ENCODE results near the gene UNC5C. TPM values are rescaled to one million over a fixed set of nuclear protein-coding genes. Genes with fewer than 3 reads are reported as not detected.
"Not testable (repeated sequence)": the region's sequence is repeated elsewhere in the genome, so short reads cannot be mapped to it uniquely, and the experiment has no call there.

Gene UNC5C
- total RNA-seq, 1 donor from 2014 or later = 12.0 TPM

DNA sequence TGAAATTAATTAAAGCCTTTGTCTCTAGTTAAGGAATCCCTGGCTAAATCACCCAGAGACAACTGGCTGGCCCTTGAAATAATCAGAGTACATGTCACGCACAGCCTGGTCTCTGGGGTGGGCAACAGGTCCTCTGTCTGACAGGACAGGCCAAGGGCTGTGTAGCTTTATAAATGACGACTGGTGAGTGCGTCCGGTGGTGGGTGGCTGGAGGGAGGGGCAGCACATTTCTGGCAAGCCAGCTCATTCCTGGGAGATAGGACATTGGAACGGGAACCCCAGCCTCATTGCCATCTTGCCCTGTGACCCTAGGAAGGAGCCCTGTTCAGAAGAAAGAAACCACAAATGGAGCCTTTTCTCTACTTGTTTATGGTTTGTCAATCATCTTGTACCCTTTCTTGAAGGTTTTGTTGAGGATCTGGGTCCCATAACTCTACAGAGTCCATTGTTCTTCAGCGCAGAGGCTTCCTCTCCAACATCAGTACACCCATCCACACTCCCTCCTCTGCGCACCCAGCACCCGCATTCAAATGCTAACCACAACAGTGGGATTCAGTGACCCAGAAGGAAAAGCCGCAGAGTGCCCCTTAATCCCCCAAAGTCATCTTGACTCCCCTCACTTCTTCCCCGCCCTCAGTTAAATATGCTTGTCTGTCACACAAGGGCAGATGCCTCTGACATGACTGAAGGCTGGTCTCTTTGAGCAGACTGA lies 368.1 kb downstream of the UNC5C start:
- peak in 1 of 2 donors; percentile 69 for DNase-seq (ENCODE audit: extremely low spot score in 2 of 2)
- H3K27me3 ChIP-seq = no peaks in the 10 kb centered on the region
- H3K4me1 ChIP-seq = no peaks in the 10 kb centered on the region
- no peak overlapping the region for H3K27ac ChIP-seq
- no peaks in the 10 kb centered on the region for H3K36me3 ChIP-seq
- TF ChIP-seq POLR2AphosphoS5 (IDR thresholded peaks at IDR 0.05; ENCODE audit: insufficient read depth in 1 of 2, low read depth in 1 of 2) (no peak), CTCF (IDR thresholded peaks at IDR 0.05) (no peak), POLR2A (IDR thresholded peaks at IDR 0.05) (no peak)
- no peaks in the 10 kb centered on the region for H3K9me3 ChIP-seq
- intact Hi-C loops (cut with DNase I) = no loop called here
- H3K4me3 ChIP-seq = no peak overlapping the region

DNA sequence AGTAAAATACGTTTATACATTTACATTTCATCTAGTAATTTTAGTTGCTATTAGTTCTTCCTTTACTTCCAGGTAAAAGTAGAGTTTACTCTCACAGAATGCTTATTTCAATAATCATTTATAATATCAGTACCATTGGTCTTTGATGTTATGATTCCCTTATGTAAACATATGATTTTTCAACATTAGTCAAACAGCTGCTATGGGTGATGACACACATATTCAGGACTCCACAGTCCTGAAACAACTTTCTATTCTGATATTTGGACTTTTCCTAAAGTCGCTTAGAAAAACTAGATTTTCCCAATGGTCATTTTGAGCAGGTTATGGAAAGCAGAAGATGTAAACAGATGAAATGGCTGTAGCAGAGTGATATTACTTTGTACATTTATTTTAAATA lies 369.8 kb downstream of the UNC5C start:
- DNase-seq (ENCODE audit: extremely low spot score in 2 of 2) = no peak
- TF ChIP-seq POLR2AphosphoS5 (IDR thresholded peaks at IDR 0.05; ENCODE audit: insufficient read depth in 1 of 2, low read depth in 1 of 2) = no peak
- no peak for TF ChIP-seq CTCF (IDR thresholded peaks at IDR 0.05)
- TF ChIP-seq POLR2A (IDR thresholded peaks at IDR 0.05) = no peak
- Histone ChIP-seq H3K4me3 (no peak overlapping the region), H3K27ac (no peak overlapping the region), H3K4me1 (no peaks in the 10 kb centered on the region), H3K36me3 (no peaks in the 10 kb centered on the region), H3K9me3 (no peaks in the 10 kb centered on the region), H3K27me3 (no peaks in the 10 kb centered on the region)
- intact Hi-C loops (cut with DNase I) = no loop called here

DNA sequence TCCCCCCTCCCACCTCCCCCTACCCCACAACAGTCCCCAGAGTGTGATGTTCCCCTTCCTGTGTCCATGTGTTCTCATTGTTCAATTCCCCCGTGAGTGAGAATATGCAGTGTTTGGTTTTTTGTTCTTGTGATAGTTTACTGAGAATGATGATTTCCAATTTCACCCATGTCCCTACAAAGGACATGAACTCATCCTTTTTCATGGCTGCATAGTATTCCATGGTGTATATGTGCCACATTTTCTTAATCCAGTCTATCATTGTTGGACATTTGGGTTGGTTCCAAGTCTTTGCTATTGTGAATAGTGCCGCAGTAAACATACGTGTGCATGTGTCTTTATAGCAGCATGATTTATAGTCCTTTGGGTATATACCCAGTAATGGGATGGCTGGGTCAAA lies 377.4 kb downstream of the UNC5C start:
- H3K27ac ChIP-seq; H3K9me3 ChIP-seq; H3K27me3 ChIP-seq; H3K4me1 ChIP-seq; DNase-seq (ENCODE audit: extremely low spot score in 2 of 2); H3K4me3 ChIP-seq; H3K36me3 ChIP-seq; intact Hi-C loops (cut with DNase I): not testable (repeated sequence)

GRCh38 chr4:95170176-95170575 lies 378.6 kb downstream of the UNC5C start:
- DNase-seq (ENCODE audit: extremely low spot score in 2 of 2) = no peak
- no peak overlapping the region for H3K27ac ChIP-seq
- H3K4me1 ChIP-seq = no peaks in the 10 kb centered on the region
- intact Hi-C loops (cut with DNase I) = no loop called here
- TF ChIP-seq POLR2A (IDR thresholded peaks at IDR 0.05) (no peak), CTCF (IDR thresholded peaks at IDR 0.05) (no peak), POLR2AphosphoS5 (IDR thresholded peaks at IDR 0.05; ENCODE audit: insufficient read depth in 1 of 2, low read depth in 1 of 2) (no peak)
- no peaks in the 10 kb centered on the region for H3K9me3 ChIP-seq
- H3K36me3 ChIP-seq = no peaks in the 10 kb centered on the region
- H3K4me3 ChIP-seq = no peak overlapping the region
- H3K27me3 ChIP-seq = no peaks in the 10 kb centered on the region

- H3K27ac ChIP-seq = no peak overlapping the region
- H3K36me3 ChIP-seq = no peaks in the 10 kb centered on the region
- H3K4me3 ChIP-seq = no peak overlapping the region
- no peaks in the 10 kb centered on the region for H3K9me3 ChIP-seq
- H3K27me3 ChIP-seq = no peaks in the 10 kb centered on the region
- no peaks in the 10 kb centered on the region for H3K4me1 ChIP-seq
- TF ChIP-seq POLR2A (IDR thresholded peaks at IDR 0.05) (no peak), POLR2AphosphoS5 (IDR thresholded peaks at IDR 0.05; ENCODE audit: insufficient read depth in 1 of 2, low read depth in 1 of 2) (no peak), CTCF (IDR thresholded peaks at IDR 0.05) (no peak)
- DNase-seq (ENCODE audit: extremely low spot score in 2 of 2) = no peak
- intact Hi-C loops (cut with DNase I) = no loop called here
These were observed 381.0 kb downstream of the UNC5C start for GRCh38 chr4:95167805-95168204.

All from vagina (tissue), 2 donors.